HL-60 (cell line): ENCODE data around the gene ABCC2.
"Not testable (repeated sequence)": the region's sequence is repeated elsewhere in the genome, so short reads cannot be mapped to it uniquely, and the experiment has no call there.

Experiments used
- POLR2AphosphoS5 ChIP-seq: IDR thresholded peaks from 2 replicates; pipeline ENCODE4 v1.6.1; 2012; ENCODE audit warnings: low read depth
- TF ChIP-seq, protein P1 (sequence below): IDR thresholded peaks from one replicate; pipeline ENCODE4 v1.5.1; 2011; ENCODE audit warnings: low read length, control low read depth, inconsistent platforms; ENCODE audit not compliant: insufficient read depth

DNA sequence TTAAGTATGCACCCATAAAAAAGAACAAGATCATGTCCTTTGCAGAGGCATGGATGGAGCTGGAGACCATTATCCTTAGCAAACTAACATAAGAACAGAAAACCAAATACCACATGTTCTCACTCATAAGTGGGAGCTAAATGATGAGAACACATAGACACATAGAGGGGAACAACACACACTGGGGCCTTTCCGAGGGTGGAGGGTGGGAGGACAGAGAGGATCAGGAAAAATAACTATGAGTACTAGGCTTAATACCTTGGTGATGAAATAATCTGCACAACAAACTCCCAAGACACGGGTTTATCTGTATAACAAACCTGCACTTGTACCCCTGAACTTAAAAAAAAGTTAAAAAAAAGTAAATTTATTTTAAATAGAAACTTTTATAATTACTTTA lies 36.3 kb upstream of the ABCC2 start:
- TF ChIP-seq, protein P1, sequence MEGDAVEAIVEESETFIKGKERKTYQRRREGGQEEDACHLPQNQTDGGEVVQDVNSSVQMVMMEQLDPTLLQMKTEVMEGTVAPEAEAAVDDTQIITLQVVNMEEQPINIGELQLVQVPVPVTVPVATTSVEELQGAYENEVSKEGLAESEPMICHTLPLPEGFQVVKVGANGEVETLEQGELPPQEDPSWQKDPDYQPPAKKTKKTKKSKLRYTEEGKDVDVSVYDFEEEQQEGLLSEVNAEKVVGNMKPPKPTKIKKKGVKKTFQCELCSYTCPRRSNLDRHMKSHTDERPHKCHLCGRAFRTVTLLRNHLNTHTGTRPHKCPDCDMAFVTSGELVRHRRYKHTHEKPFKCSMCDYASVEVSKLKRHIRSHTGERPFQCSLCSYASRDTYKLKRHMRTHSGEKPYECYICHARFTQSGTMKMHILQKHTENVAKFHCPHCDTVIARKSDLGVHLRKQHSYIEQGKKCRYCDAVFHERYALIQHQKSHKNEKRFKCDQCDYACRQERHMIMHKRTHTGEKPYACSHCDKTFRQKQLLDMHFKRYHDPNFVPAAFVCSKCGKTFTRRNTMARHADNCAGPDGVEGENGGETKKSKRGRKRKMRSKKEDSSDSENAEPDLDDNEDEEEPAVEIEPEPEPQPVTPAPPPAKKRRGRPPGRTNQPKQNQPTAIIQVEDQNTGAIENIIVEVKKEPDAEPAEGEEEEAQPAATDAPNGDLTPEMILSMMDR, result not testable (repeated sequence)
- not testable (repeated sequence) for TF ChIP-seq POLR2AphosphoS5
